HepG2 (cell line): ENCODE data around the gene TCF23. TPM values are rescaled to one million over a fixed set of nuclear protein-coding genes. Genes with fewer than 3 reads are reported as not detected.
A peak's percentile ranks its signal among the peaks of the same experiment; 100 is the strongest.

Source experiments
- ATAC-seq: fragments of 200-7000 bp; cut with Tn5 transposase; 3 replicates; pipeline ENCODE4 v1.9.1; 2020; ENCODE audit warnings: mild to moderate bottlenecking, moderate library complexity
- BruUV-seq: library from RNA; stranded (reverse); fragments of 400-500 nt; replicated peaks from 2 replicates; lab custom pipeline; 2021; lab: Mats Ljungman, UMichigan
- CTCF ChIA-PET: fragments of 300-600 bp; formaldehyde crosslinking; extraction: SDS; loops from one replicate; lab custom pipeline; 2021; ENCODE audit warnings: low total read pairs, inconsistent platforms, low intra/inter-chr PET ratio; lab: Yijun Ruan, JAX
- POLR2A ChIA-PET: fragments of 350-600 bp; sonication (Branson Sonifier 250); formaldehyde crosslinking; loops from one replicate; lab custom pipeline; 2020; ENCODE audit warnings: antibody characterized with exemption, inconsistent platforms; lab: Yijun Ruan, JAX
- DNase-seq: peaks from one replicate; pipeline ENCODE4 v3.0.0-alpha.2; 2015; ENCODE audit warnings: low spot score
- FAIRE-seq: peaks from 3 replicates; lab custom pipeline; 2011; peaks lifted over from hg19 to GRCh38; lab: Jason Lieb, UNC
- H2AFZ ChIP-seq: one replicate; pipeline ENCODE4 v1.6.1; 2011; ENCODE audit warnings: low read length, inconsistent platforms
- H3K27ac ChIP-seq: fragments of 300-600 bp; 3 replicates; pipeline ENCODE4 v1.8.0; 2011; ENCODE audit warnings: mixed run types, mild to moderate bottlenecking, mixed read lengths, low read length, inconsistent platforms; ENCODE audit not compliant: insufficient read depth; ENCODE audit errors: extremely low read length
- H3K27me3 ChIP-seq, 2 experiments: fragments of 200-600 bp in 1 of 2; 2 replicates in 1 of 2; 3 replicates in 1 of 2; pipeline versions ENCODE4 v1.6.0 to v1.8.0; 2011; ENCODE audit warnings: low read length in 2 of 2, mild to moderate bottlenecking in 2 of 2, moderate library complexity in 2 of 2, inconsistent platforms in 1 of 2; ENCODE audit not compliant: insufficient read depth in 2 of 2, control insufficient read depth in 1 of 2
- H3K36me3 ChIP-seq, 2 experiments: fragments of 200-600 bp in 1 of 2; replicated peaks in 1 of 2; 2 replicates in 1 of 2; 3 replicates in 1 of 2; pipeline versions ENCODE4 v1.5.1 to v1.8.0; 2011; ENCODE audit warnings: low read length in 2 of 2, inconsistent platforms in 1 of 2; ENCODE audit not compliant: insufficient read depth in 2 of 2, control insufficient read depth in 1 of 2
- H3K4me1 ChIP-seq: 2 replicates; pipeline ENCODE4 v1.5.1; 2012; ENCODE audit warnings: low read length, inconsistent platforms; ENCODE audit not compliant: insufficient read depth
- H3K4me2 ChIP-seq: 2 replicates; pipeline ENCODE4 v1.6.0; 2011; ENCODE audit warnings: low read depth, low read length, inconsistent platforms
- H3K4me3 ChIP-seq, 3 experiments: fragments of 200-600 bp in 1 of 3; sonication (generic), shearing (Covaris generic) in 1 of 3; replicated peaks in 1 of 3; 2 replicates each; pipeline ENCODE4 v1.5.1; 2011 to 2016; ENCODE audit warnings: low read length in 3 of 3, inconsistent platforms in 2 of 3, low read depth in 2 of 3, mild to moderate bottlenecking in 2 of 3, control low read depth in 1 of 3, mixed read lengths in 1 of 3; ENCODE audit not compliant: insufficient read depth in 1 of 3
- H3K79me2 ChIP-seq: one replicate; pipeline ENCODE4 v1.6.1; 2011; ENCODE audit warnings: low read length, inconsistent platforms; ENCODE audit not compliant: insufficient read depth
- H3K9ac ChIP-seq: 2 replicates; pipeline ENCODE4 v1.6.0; 2011; ENCODE audit warnings: mild to moderate bottlenecking, low read depth, low read length, inconsistent platforms; ENCODE audit not compliant: insufficient read depth
- H3K9me3 ChIP-seq: 2 replicates; pipeline ENCODE4 v1.5.1; 2012; ENCODE audit warnings: mild to moderate bottlenecking, low read length
- H4K20me1 ChIP-seq: 2 replicates; pipeline ENCODE4 v1.6.0; 2011; ENCODE audit warnings: inconsistent platforms, mild to moderate bottlenecking, low read length, moderate library complexity; ENCODE audit not compliant: insufficient read depth
- JUN ChIP-seq: sonication (generic); formaldehyde crosslinking; IDR thresholded peaks from 2 replicates; pipeline ENCODE4 v1.4.0; 2020; ENCODE audit warnings: mild to moderate bottlenecking, missing genetic modification reagents
- KLF9 ChIP-seq: IDR thresholded peaks from 2 replicates; pipeline ENCODE4 v1.6.1; 2016; ENCODE audit warnings: low read depth
- LCORL ChIP-seq, 2 experiments: fragments of 450-650 bp in 1 of 2; sonication (generic) in 1 of 2; formaldehyde crosslinking in 1 of 2; IDR thresholded peaks; 2 replicates each; pipeline versions ENCODE4 v1.5.0 to v1.6.1; 2017 to 2020; ENCODE audit warnings: antibody characterized with exemption in 1 of 2, missing genetic modification reagents in 1 of 2
- MAFF ChIP-seq: IDR thresholded peaks from 2 replicates; pipeline ENCODE4 v1.6.1; 2011; ENCODE audit warnings: low read depth, low read length, improper control_type of control experiment
- NR2F6 ChIP-seq, 2 experiments: IDR thresholded peaks; 2 replicates each; pipeline ENCODE4 v1.6.1; 2016; ENCODE audit warnings: antibody characterized with exemption in 1 of 2, mild to moderate bottlenecking in 1 of 2
- SETDB1 ChIP-seq: sonication (generic); formaldehyde crosslinking; IDR thresholded peaks from 2 replicates; pipeline ENCODE4 v1.5.1; 2020; ENCODE audit warnings: missing genetic modification reagents, mild to moderate bottlenecking, borderline replicate concordance
- ZNF160 ChIP-seq: sonication (generic); formaldehyde crosslinking; IDR thresholded peaks from 2 replicates; pipeline ENCODE4 v1.8.0; 2022; ENCODE audit warnings: mild to moderate bottlenecking, inconsistent platforms, missing genetic modification reagents
- ZNF224 ChIP-seq: sonication (generic); formaldehyde crosslinking; IDR thresholded peaks from 2 replicates; pipeline ENCODE4 v1.5.0; 2020; ENCODE audit warnings: mild to moderate bottlenecking, missing genetic modification reagents
- ZNF549 ChIP-seq: sonication (generic); formaldehyde crosslinking; IDR thresholded peaks from 2 replicates; pipeline ENCODE4 v1.5.0; 2020; ENCODE audit warnings: missing genetic modification reagents
- ZNF589 ChIP-seq: sonication (generic); formaldehyde crosslinking; conservative IDR thresholded peaks from 2 replicates; pipeline ENCODE4 v1.8.0; 2022; ENCODE audit warnings: mild to moderate bottlenecking, moderate library complexity, missing genetic modification reagents
- WGBS: methylation state at CpG from one replicate; pipeline ENCODE4 v1.1.6; 2017; ENCODE audit warnings: low lambda C conversion rate; 5-methylcytosine and 5-hydroxymethylcytosine counted together
- in situ Hi-C: cut with HindIII; loops from 2 replicates; pipeline ENCODE4 v1.10.0; 2017; ENCODE audit warnings: low pct_unique_long_range_greater_than_20kb; ENCODE audit not compliant: extremely low pct_ligation_motif_present
- intact Hi-C: fragments of 100-400 bp; cut with micrococcal nuclease; formaldehyde crosslinking; loops from one replicate; pipeline ENCODE4 v1.10.0; 2022; ENCODE audit not compliant: unreplicated experiment
- polyA plus RNA-seq, 8 experiments: library from polyadenylated mRNA; depleted of rRNA in 3 of 8; stranded (reverse) in 7 of 8; unstranded in 1 of 8; fragments of >200 nt; fragmentation: Illumina TruSeq in 4 of 8; extraction: Trizol in 4 of 8; gene quantifications; 2 replicates each; pipeline versions ENCODE4 v1.2.1 to v1.2.3, GENCODE V29; 2011 to 2016; ENCODE audit warnings: low read depth in 4 of 8, missing spikeins in 1 of 8, mixed read lengths in 1 of 8; ENCODE audit not compliant: insufficient read depth in 1 of 8
- total RNA-seq, 5 experiments: library from RNA; depleted of rRNA; stranded (reverse); fragments of >200 nt; fragmentation: Illumina TruSeq; extraction: Trizol; gene quantifications; 2 replicates each; pipeline ENCODE4 v1.2.3, GENCODE V29; 2016; ENCODE audit warnings: low read depth in 1 of 5
- TF ChIP-seq, protein P1 (sequence below): sonication (generic); formaldehyde crosslinking; IDR thresholded peaks from 2 replicates; pipeline ENCODE4 v1.4.0; 2020; ENCODE audit warnings: missing genetic modification reagents
- TF ChIP-seq, protein P2 (sequence below): sonication (generic); formaldehyde crosslinking; IDR thresholded peaks from 2 replicates; pipeline ENCODE4 v1.5.1; 2020; ENCODE audit warnings: mild to moderate bottlenecking, moderate library complexity, missing genetic modification reagents
- TF ChIP-seq, protein P3 (sequence below): IDR thresholded peaks from 2 replicates; pipeline ENCODE4 v1.6.1; 2016; ENCODE audit warnings: low read depth, borderline replicate concordance
- TF ChIP-seq, protein P4 (sequence below): IDR thresholded peaks from 2 replicates; pipeline ENCODE4 v1.6.1; 2016; ENCODE audit warnings: missing genetic modification reagents, missing compliant biosample characterization

Gene TCF23
- total and polyA plus RNA-seq, 2 of the 13 experiments (the other 11 are each of a cell fraction or from before 2014, with no cell fraction given), result 0.02 to 1.4 TPM

DNA sequence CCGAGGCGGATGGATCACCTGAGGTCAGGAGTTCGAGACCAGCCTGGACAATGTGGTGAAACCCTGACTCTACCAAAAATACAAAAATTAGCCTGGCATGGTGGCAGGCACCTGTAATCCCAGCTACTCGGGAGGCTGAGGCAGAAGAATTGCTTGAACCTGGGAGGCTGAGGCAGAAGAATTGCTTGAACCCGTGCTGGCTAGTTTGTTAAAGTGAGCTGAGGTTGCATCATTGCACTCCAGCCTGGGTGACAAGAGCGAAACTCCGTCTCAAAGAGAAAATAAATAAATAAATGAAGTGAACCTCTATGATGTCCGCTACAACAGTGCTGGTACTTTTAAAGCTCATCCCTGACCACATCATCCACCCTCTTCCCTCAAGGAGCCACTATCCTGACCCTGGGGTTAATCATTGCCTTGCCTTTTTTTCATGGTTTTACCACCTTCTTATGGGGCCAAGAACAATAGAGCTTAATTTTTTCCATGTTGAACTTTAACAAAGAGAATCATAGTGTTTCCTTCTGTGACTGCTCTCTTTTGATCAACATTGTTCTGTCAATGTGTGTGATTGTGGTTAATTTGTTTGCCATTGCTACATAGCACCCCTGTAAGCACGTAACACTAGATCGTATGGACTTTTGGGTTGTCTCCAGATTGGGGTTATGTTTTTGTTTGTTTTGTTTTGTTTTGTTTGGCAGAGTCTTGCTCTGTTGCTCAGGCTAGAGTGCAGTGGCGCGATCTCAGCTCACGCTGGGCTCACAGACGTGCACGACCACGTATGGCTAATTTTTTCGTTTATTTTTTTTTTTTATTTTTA lies 45.9 kb downstream of the TCF23 start:
- in situ Hi-C loops, result loop anchor here (5.0 kb wide), 1 partner anchor 97 kb away; no protein-coding TSS in a partner anchor
- peaks cover 35% of the 10 kb centered on the region for H3K4me1 ChIP-seq
- H3K36me3 ChIP-seq, result peaks cover 0 to 1% of the 10 kb centered on the region in 2 experiments; a peak in 2 of 5 replicates
- intact Hi-C loops, result loop anchor here (5.0 kb wide), 1 partner anchor 77 kb away; the partner anchor contains the start of gene CGREF1
- H4K20me1 ChIP-seq, result no peaks in the 10 kb centered on the region
- CTCF ChIA-PET, result no interaction called here
- H3K79me2 ChIP-seq, result no peaks in the 10 kb centered on the region
- H3K9me3 ChIP-seq, result no peaks in the 10 kb centered on the region
- POLR2A ChIA-PET, result interaction anchor here (0.7 to 1.8 kb wide), 13 partner anchors 9 to 108 kb away, joined by 3 to 13 read pairs (median 4); partner anchors contain the start of genes ABHD1, ATRAID, KHK and PREB
- H2AFZ ChIP-seq, result no peak overlapping the region
- peak; percentile 82 for DNase-seq
- H3K9ac ChIP-seq, result peak overlapping the region; percentile 6; the same call in 1 of the 2 replicates
- H3K27ac ChIP-seq, result peak overlapping the region; percentile 28
- no TSS peak for BruUV-seq
- H3K4me2 ChIP-seq, result peak overlapping the region; percentile 48
- no peak overlapping the region; a peak in 1 of 6 replicates for H3K4me3 ChIP-seq
- 36% methylated on average over 17 of the region's 17 CpGs for WGBS
- ATAC-seq, result peak; percentile 61
- FAIRE-seq, result no peak
- H3K27me3 ChIP-seq, result no peaks in the 10 kb centered on the region
- TF ChIP-seq, protein P1, sequence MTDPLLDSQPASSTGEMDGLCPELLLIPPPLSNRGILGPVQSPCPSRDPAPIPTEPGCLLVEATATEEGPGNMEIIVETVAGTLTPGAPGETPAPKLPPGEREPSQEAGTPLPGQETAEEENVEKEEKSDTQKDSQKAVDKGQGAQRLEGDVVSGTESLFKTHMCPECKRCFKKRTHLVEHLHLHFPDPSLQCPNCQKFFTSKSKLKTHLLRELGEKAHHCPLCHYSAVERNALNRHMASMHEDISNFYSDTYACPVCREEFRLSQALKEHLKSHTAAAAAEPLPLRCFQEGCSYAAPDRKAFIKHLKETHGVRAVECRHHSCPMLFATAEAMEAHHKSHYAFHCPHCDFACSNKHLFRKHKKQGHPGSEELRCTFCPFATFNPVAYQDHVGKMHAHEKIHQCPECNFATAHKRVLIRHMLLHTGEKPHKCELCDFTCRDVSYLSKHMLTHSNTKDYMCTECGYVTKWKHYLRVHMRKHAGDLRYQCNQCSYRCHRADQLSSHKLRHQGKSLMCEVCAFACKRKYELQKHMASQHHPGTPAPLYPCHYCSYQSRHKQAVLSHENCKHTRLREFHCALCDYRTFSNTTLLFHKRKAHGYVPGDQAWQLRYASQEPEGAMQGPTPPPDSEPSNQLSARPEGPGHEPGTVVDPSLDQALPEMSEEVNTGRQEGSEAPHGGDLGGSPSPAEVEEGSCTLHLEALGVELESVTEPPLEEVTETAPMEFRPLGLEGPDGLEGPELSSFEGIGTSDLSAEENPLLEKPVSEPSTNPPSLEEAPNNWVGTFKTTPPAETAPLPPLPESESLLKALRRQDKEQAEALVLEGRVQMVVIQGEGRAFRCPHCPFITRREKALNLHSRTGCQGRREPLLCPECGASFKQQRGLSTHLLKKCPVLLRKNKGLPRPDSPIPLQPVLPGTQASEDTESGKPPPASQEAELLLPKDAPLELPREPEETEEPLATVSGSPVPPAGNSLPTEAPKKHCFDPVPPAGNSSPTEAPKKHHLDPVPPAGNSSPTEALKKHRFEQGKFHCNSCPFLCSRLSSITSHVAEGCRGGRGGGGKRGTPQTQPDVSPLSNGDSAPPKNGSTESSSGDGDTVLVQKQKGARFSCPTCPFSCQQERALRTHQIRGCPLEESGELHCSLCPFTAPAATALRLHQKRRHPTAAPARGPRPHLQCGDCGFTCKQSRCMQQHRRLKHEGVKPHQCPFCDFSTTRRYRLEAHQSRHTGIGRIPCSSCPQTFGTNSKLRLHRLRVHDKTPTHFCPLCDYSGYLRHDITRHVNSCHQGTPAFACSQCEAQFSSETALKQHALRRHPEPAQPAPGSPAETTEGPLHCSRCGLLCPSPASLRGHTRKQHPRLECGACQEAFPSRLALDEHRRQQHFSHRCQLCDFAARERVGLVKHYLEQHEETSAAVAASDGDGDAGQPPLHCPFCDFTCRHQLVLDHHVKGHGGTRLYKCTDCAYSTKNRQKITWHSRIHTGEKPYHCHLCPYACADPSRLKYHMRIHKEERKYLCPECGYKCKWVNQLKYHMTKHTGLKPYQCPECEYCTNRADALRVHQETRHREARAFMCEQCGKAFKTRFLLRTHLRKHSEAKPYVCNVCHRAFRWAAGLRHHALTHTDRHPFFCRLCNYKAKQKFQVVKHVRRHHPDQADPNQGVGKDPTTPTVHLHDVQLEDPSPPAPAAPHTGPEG, result no peak
- TF ChIP-seq, protein P2, sequence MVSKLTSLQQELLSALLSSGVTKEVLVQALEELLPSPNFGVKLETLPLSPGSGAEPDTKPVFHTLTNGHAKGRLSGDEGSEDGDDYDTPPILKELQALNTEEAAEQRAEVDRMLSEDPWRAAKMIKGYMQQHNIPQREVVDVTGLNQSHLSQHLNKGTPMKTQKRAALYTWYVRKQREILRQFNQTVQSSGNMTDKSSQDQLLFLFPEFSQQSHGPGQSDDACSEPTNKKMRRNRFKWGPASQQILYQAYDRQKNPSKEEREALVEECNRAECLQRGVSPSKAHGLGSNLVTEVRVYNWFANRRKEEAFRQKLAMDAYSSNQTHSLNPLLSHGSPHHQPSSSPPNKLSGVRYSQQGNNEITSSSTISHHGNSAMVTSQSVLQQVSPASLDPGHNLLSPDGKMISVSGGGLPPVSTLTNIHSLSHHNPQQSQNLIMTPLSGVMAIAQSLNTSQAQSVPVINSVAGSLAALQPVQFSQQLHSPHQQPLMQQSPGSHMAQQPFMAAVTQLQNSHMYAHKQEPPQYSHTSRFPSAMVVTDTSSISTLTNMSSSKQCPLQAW (CRISPR knock-in tag), result peak; percentile 63; the same call in 1 of the 2 replicates
- TF ChIP-seq ZNF224 (CRISPR knock-in tag) (no peak), NR2F6 (IDR thresholded peaks at IDR 0.05) (peak; percentile 68), NR2F6 (CRISPR knock-in tag; IDR thresholded peaks at IDR 0.05) (peak; percentile 60), SETDB1 (CRISPR knock-in tag) (no peak), ZNF589 (no peak), JUN (CRISPR knock-in tag) (0 out of 2 replicates have a peak, but pooled peaks have one; percentile 43), MAFF (no peak), ZNF549 (no peak), LCORL (IDR thresholded peaks at IDR 0.05) (peak; percentile 90), LCORL (CRISPR knock-in tag; IDR thresholded peaks at IDR 0.05) (peak; percentile 48; the same call in 1 of the 2 replicates), KLF9 (CRISPR knock-in tag) (no peak), ZNF160 (CRISPR knock-in tag) (no peak)
- TF ChIP-seq, protein P3, sequence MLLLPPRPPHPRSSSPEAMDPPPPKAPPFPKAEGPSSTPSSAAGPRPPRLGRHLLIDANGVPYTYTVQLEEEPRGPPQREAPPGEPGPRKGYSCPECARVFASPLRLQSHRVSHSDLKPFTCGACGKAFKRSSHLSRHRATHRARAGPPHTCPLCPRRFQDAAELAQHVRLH, result peak; percentile 13; the same call in 1 of the 2 replicates
- TF ChIP-seq, protein P4, sequence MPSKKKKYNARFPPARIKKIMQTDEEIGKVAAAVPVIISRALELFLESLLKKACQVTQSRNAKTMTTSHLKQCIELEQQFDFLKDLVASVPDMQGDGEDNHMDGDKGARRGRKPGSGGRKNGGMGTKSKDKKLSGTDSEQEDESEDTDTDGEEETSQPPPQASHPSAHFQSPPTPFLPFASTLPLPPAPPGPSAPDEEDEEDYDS (CRISPR knock-in tag), result peak; percentile 54; the same call in 1 of the 2 replicates
